HepG2 (cell line): ENCODE measurements around the gene ACTN4. TPM values are rescaled to one million over a fixed set of nuclear protein-coding genes. Genes with fewer than 3 reads are reported as not detected.

Experiments
- ARHGAP35 ChIP-seq: sonication (generic); formaldehyde crosslinking; IDR thresholded peaks from 2 replicates; pipeline ENCODE4 v1.9.0; 2022; ENCODE audit warnings: mild to moderate bottlenecking, inconsistent platforms, moderate library complexity, missing genetic modification reagents, borderline replicate concordance
- HNF4A ChIP-seq: sonication (generic); formaldehyde crosslinking; IDR thresholded peaks from 2 replicates; pipeline ENCODE4 v1.4.0; 2020; ENCODE audit warnings: missing genetic modification reagents
- NFIC ChIP-seq: IDR thresholded peaks from 2 replicates; pipeline ENCODE4 v1.6.1; 2012; ENCODE audit warnings: mild to moderate bottlenecking, low read length, inconsistent platforms
- THYN1 ChIP-seq: sonication (generic); formaldehyde crosslinking; IDR thresholded peaks from 2 replicates; pipeline ENCODE4 v1.8.1; 2023; ENCODE audit warnings: low read depth, mild to moderate bottlenecking, moderate library complexity, missing genetic modification reagents, borderline replicate concordance
- ZNF766 ChIP-seq: sonication (generic); formaldehyde crosslinking; IDR thresholded peaks from 2 replicates; pipeline ENCODE4 v1.5.0; 2020; ENCODE audit warnings: missing genetic modification reagents, borderline replicate concordance
- polyA plus RNA-seq, 8 experiments: library from polyadenylated mRNA; depleted of rRNA in 3 of 8; stranded (reverse) in 7 of 8; unstranded in 1 of 8; fragments of >200 nt; fragmentation: Illumina TruSeq in 4 of 8; extraction: Trizol in 4 of 8; gene quantifications; 2 replicates each; pipeline versions ENCODE4 v1.2.1 to v1.2.3, GENCODE V29; 2011 to 2016; ENCODE audit warnings: low read depth in 4 of 8, missing spikeins in 1 of 8, mixed read lengths in 1 of 8; ENCODE audit not compliant: insufficient read depth in 1 of 8
- total RNA-seq, 5 experiments: library from RNA; depleted of rRNA; stranded (reverse); fragments of >200 nt; fragmentation: Illumina TruSeq; extraction: Trizol; gene quantifications; 2 replicates each; pipeline ENCODE4 v1.2.3, GENCODE V29; 2016; ENCODE audit warnings: low read depth in 1 of 5
- TF ChIP-seq, protein P1 (sequence below): sonication (generic); formaldehyde crosslinking; IDR thresholded peaks from 2 replicates; pipeline ENCODE4 v1.4.0; 2020; ENCODE audit warnings: missing genetic modification reagents
- TF ChIP-seq, protein P2 (sequence below): sonication (generic); formaldehyde crosslinking; IDR thresholded peaks from 2 replicates; pipeline ENCODE4 v1.4.0; 2020; ENCODE audit warnings: mild to moderate bottlenecking, missing genetic modification reagents
- TF ChIP-seq, protein P3 (sequence below): sonication (generic); formaldehyde crosslinking; IDR thresholded peaks from 2 replicates; pipeline ENCODE4 v1.5.1; 2020; ENCODE audit warnings: missing genetic modification reagents, mild to moderate bottlenecking, borderline replicate concordance
- TF ChIP-seq, protein P4 (sequence below): IDR thresholded peaks from 2 replicates; pipeline ENCODE4 v1.6.1; 2018; ENCODE audit warnings: missing genetic modification reagents, mild to moderate bottlenecking, missing compliant biosample characterization
- TF ChIP-seq, protein P5 (sequence below): sonication (generic); formaldehyde crosslinking; IDR thresholded peaks from 2 replicates; pipeline ENCODE4 v1.4.0; 2020; ENCODE audit warnings: missing genetic modification reagents
- TF ChIP-seq, protein P6 (sequence below): conservative IDR thresholded peaks from 2 replicates; pipeline ENCODE4 v1.6.1; 2018; ENCODE audit warnings: missing genetic modification reagents
- TF ChIP-seq, protein P7 (sequence below): sonication (generic); formaldehyde crosslinking; IDR thresholded peaks from 2 replicates; pipeline ENCODE4 v1.8.0; 2023; ENCODE audit warnings: mild to moderate bottlenecking, missing genetic modification reagents
- TF ChIP-seq, protein P8 (sequence below): sonication (generic); formaldehyde crosslinking; IDR thresholded peaks from 2 replicates; pipeline ENCODE4 v1.5.0; 2020; ENCODE audit warnings: missing genetic modification reagents

The ACTN4 gene
- total and polyA plus RNA-seq, 2 of the 13 experiments (the other 11 are each of a cell fraction or from before 2014, with no cell fraction given) = 171 to 192 TPM

DNA sequence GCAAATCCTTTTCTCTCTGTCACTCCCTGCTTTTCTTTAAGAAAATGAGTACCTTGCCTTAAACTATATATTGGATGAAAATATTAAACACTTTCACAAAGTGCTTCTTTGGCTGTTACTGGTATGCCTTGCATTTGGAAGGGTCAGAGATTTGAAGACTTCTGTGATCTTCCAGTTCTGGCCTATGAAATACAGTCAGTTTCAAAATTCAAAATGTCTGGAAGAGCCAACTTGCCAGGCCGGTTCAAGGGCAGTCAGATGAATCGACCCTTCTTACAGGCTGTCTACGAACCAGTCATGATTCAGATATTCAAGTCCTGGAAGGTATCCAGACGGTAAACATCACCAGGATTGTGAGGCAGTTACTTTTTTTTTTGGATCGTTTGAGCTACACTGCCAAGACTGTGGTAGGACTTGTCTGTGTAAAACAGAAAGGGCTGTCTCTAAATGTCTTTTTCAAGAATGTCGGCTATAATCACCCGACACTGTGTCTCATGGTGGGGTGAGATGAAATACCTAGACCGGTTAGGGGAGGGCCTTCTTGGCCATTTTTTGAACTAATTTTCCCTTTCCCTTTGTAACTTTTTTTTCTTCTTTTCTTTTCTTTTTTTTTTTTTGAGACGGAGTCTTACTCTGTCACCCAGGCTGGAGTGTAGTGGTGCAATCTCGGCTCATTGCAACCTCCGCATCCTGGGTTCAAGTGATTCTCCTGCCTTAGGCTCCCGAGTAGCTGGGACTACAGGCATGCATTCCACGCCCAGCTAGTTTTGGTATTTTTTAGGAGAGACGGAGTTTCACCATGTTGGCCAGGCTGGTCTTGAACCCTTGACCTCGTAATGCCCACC lies 11.2 kb downstream of the ACTN4 start (continued):
- TF ChIP-seq, protein P1, sequence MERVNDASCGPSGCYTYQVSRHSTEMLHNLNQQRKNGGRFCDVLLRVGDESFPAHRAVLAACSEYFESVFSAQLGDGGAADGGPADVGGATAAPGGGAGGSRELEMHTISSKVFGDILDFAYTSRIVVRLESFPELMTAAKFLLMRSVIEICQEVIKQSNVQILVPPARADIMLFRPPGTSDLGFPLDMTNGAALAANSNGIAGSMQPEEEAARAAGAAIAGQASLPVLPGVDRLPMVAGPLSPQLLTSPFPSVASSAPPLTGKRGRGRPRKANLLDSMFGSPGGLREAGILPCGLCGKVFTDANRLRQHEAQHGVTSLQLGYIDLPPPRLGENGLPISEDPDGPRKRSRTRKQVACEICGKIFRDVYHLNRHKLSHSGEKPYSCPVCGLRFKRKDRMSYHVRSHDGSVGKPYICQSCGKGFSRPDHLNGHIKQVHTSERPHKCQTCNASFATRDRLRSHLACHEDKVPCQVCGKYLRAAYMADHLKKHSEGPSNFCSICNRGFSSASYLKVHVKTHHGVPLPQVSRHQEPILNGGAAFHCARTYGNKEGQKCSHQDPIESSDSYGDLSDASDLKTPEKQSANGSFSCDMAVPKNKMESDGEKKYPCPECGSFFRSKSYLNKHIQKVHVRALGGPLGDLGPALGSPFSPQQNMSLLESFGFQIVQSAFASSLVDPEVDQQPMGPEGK (CRISPR knock-in tag) = no peak
- TF ChIP-seq, protein P2, sequence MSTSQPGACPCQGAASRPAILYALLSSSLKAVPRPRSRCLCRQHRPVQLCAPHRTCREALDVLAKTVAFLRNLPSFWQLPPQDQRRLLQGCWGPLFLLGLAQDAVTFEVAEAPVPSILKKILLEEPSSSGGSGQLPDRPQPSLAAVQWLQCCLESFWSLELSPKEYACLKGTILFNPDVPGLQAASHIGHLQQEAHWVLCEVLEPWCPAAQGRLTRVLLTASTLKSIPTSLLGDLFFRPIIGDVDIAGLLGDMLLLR = no peak
- TF ChIP-seq, protein P3, sequence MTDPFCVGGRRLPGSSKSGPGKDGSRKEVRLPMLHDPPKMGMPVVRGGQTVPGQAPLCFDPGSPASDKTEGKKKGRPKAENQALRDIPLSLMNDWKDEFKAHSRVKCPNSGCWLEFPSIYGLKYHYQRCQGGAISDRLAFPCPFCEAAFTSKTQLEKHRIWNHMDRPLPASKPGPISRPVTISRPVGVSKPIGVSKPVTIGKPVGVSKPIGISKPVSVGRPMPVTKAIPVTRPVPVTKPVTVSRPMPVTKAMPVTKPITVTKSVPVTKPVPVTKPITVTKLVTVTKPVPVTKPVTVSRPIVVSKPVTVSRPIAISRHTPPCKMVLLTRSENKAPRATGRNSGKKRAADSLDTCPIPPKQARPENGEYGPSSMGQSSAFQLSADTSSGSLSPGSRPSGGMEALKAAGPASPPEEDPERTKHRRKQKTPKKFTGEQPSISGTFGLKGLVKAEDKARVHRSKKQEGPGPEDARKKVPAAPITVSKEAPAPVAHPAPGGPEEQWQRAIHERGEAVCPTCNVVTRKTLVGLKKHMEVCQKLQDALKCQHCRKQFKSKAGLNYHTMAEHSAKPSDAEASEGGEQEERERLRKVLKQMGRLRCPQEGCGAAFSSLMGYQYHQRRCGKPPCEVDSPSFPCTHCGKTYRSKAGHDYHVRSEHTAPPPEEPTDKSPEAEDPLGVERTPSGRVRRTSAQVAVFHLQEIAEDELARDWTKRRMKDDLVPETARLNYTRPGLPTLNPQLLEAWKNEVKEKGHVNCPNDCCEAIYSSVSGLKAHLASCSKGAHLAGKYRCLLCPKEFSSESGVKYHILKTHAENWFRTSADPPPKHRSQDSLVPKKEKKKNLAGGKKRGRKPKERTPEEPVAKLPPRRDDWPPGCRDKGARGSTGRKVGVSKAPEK (CRISPR knock-in tag) = no peak
- TF ChIP-seq NFIC = peak; percentile 61; the same call in 1 of the 2 replicates
- TF ChIP-seq HNF4A (CRISPR knock-in tag) = peak; percentile 35; the same call in 1 of the 2 replicates
- TF ChIP-seq, protein P4, sequence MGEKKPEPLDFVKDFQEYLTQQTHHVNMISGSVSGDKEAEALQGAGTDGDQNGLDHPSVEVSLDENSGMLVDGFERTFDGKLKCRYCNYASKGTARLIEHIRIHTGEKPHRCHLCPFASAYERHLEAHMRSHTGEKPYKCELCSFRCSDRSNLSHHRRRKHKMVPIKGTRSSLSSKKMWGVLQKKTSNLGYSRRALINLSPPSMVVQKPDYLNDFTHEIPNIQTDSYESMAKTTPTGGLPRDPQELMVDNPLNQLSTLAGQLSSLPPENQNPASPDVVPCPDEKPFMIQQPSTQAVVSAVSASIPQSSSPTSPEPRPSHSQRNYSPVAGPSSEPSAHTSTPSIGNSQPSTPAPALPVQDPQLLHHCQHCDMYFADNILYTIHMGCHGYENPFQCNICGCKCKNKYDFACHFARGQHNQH (CRISPR knock-in tag) = peak; percentile 55; the same call in 1 of the 2 replicates
- TF ChIP-seq, protein P5, sequence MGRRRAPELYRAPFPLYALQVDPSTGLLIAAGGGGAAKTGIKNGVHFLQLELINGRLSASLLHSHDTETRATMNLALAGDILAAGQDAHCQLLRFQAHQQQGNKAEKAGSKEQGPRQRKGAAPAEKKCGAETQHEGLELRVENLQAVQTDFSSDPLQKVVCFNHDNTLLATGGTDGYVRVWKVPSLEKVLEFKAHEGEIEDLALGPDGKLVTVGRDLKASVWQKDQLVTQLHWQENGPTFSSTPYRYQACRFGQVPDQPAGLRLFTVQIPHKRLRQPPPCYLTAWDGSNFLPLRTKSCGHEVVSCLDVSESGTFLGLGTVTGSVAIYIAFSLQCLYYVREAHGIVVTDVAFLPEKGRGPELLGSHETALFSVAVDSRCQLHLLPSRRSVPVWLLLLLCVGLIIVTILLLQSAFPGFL (CRISPR knock-in tag) = no peak
- TF ChIP-seq, protein P6, sequence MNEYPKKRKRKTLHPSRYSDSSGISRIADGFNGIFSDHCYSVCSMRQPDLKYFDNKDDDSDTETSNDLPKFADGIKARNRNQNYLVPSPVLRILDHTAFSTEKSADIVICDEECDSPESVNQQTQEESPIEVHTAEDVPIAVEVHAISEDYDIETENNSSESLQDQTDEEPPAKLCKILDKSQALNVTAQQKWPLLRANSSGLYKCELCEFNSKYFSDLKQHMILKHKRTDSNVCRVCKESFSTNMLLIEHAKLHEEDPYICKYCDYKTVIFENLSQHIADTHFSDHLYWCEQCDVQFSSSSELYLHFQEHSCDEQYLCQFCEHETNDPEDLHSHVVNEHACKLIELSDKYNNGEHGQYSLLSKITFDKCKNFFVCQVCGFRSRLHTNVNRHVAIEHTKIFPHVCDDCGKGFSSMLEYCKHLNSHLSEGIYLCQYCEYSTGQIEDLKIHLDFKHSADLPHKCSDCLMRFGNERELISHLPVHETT (CRISPR knock-in tag) = no peak
- no peak for TF ChIP-seq ARHGAP35
- TF ChIP-seq, protein P7, sequence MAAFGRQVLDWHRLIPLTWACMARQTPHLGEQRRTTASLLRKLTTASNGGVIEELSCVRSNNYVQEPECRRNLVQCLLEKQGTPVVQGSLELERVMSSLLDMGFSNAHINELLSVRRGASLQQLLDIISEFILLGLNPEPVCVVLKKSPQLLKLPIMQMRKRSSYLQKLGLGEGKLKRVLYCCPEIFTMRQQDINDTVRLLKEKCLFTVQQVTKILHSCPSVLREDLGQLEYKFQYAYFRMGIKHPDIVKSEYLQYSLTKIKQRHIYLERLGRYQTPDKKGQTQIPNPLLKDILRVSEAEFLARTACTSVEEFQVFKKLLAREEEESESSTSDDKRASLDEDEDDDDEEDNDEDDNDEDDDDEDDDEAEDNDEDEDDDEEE (CRISPR knock-in tag) = no peak
- no peak for TF ChIP-seq THYN1
- TF ChIP-seq ZNF766 = no peak
- TF ChIP-seq, protein P8, sequence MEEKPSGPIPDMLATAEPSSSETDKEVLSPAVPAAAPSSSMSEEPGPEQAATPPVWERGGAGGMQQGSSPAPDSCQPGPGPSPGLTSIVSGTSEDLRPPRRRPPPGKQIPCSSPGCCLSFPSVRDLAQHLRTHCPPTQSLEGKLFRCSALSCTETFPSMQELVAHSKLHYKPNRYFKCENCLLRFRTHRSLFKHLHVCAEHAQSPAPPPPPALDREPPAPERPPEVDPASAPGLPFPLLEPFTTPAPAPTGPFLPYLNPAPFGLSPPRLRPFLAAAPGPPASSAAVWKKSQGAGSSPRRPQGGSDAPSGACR = no peak
